WTC11 (cell line): Measurements from ENCODE around the gene CREM. TPM values are rescaled to one million over a fixed set of nuclear protein-coding genes. Genes with fewer than 3 reads are reported as not detected.

Experiments
- ATAC-seq: fragments of 200-7000 bp; cut with Tn5 transposase; 2 replicates; pipeline ENCODE4 v1.10.0; 2021; ENCODE audit warnings: mild to moderate bottlenecking, moderate library complexity
- CTCF ChIA-PET: fragments of 300-600 bp; sonication (Branson Sonifier 250); formaldehyde crosslinking; loops from one replicate; lab custom pipeline; 2021; ENCODE audit warnings: antibody characterized with exemption; lab: Charles Lee
- POLR2A ChIA-PET: fragments of 350-600 bp; sonication (Branson Sonifier 250); formaldehyde crosslinking; loops from one replicate; lab custom pipeline; 2021; ENCODE audit warnings: antibody characterized with exemption; lab: Charles Lee
- DNase-seq: peaks from one replicate; pipeline ENCODE4 v3.0.0; 2021; ENCODE audit warnings: low spot score
- H3K27ac Mint-ChIP-seq: 2 replicates; pipeline ENCODE4 v1.8.0; 2021; ENCODE audit warnings: mixed read lengths
- H3K27me3 Mint-ChIP-seq: 2 replicates; pipeline ENCODE4 v1.8.0; 2021; ENCODE audit warnings: low read depth, mild to moderate bottlenecking, moderate library complexity, mixed read lengths
- H3K36me3 Mint-ChIP-seq: 2 replicates; pipeline ENCODE4 v1.8.0; 2021; ENCODE audit warnings: mixed read lengths
- H3K4me1 Mint-ChIP-seq: 2 replicates; pipeline ENCODE4 v1.8.0; 2022; ENCODE audit warnings: mixed read lengths
- H3K4me3 Mint-ChIP-seq: 2 replicates; pipeline ENCODE4 v1.8.0; 2021; ENCODE audit warnings: mild to moderate bottlenecking, moderate library complexity, mixed read lengths
- H3K9me3 Mint-ChIP-seq: 2 replicates; pipeline ENCODE4 v1.8.0; 2021; ENCODE audit warnings: mixed read lengths
- AR ChIP-seq: fragments of 250-450 bp; sonication (Bioruptor Pico); IDR thresholded peaks from 2 replicates; pipeline ENCODE4 v1.9.0; 2021; ENCODE audit warnings: mild to moderate bottlenecking
- ESRRA ChIP-seq: sonication (generic); formaldehyde crosslinking; IDR thresholded peaks from 2 replicates; pipeline ENCODE4 v1.8.1; 2022; ENCODE audit warnings: mild to moderate bottlenecking, missing genetic modification reagents, borderline replicate concordance
- FOXJ3 ChIP-seq: sonication (generic); formaldehyde crosslinking; IDR thresholded peaks from 2 replicates; pipeline ENCODE4 v1.9.0; 2021; ENCODE audit warnings: missing genetic modification reagents, mild to moderate bottlenecking, borderline replicate concordance
- GABPB1 ChIP-seq: sonication (generic); formaldehyde crosslinking; IDR thresholded peaks from 2 replicates; pipeline ENCODE4 v1.8.1; 2023; ENCODE audit warnings: mild to moderate bottlenecking, missing genetic modification reagents
- GTF2I ChIP-seq: fragments of 250-450 bp; sonication (Bioruptor Pico); conservative IDR thresholded peaks from 2 replicates; pipeline ENCODE4 v1.4.0; 2021; ENCODE audit warnings: mild to moderate bottlenecking
- HMGXB4 ChIP-seq: sonication (generic); formaldehyde crosslinking; IDR thresholded peaks from 2 replicates; pipeline ENCODE4 v1.8.1; 2023; ENCODE audit warnings: mild to moderate bottlenecking, moderate library complexity, missing genetic modification reagents
- KAT7 ChIP-seq: sonication (generic); formaldehyde crosslinking; IDR thresholded peaks from 2 replicates; pipeline ENCODE4 v1.8.1; 2023; ENCODE audit warnings: missing genetic modification reagents, mild to moderate bottlenecking, borderline replicate concordance
- MLX ChIP-seq: sonication (generic); formaldehyde crosslinking; IDR thresholded peaks from 2 replicates; pipeline ENCODE4 v1.8.1; 2023; ENCODE audit warnings: mild to moderate bottlenecking, missing genetic modification reagents, moderate library complexity
- MXD4 ChIP-seq: fragments of 250-450 bp; sonication (Bioruptor Pico); IDR thresholded peaks from 2 replicates; pipeline ENCODE4 v1.8.0; 2021; ENCODE audit warnings: mild to moderate bottlenecking, moderate library complexity, borderline replicate concordance
- MYBL2 ChIP-seq: sonication (generic); formaldehyde crosslinking; IDR thresholded peaks from 2 replicates; pipeline ENCODE4 v1.8.1; 2023; ENCODE audit warnings: mild to moderate bottlenecking, moderate library complexity, missing genetic modification reagents
- NFYB ChIP-seq: sonication (generic); formaldehyde crosslinking; conservative IDR thresholded peaks from 2 replicates; pipeline ENCODE4 v1.8.0; 2022; ENCODE audit warnings: low read depth, missing genetic modification reagents
- NR3C1 ChIP-seq: sonication (generic); formaldehyde crosslinking; conservative IDR thresholded peaks from 2 replicates; pipeline ENCODE4 v1.8.1; 2023; ENCODE audit warnings: low read depth, mild to moderate bottlenecking, missing genetic modification reagents
- OVOL2 ChIP-seq: fragments of 250-450 bp; sonication (Bioruptor Pico); IDR thresholded peaks from 2 replicates; pipeline ENCODE4 v1.9.0; 2021; ENCODE audit warnings: mild to moderate bottlenecking, borderline replicate concordance
- SMAD4 ChIP-seq: sonication (generic); formaldehyde crosslinking; IDR thresholded peaks from 2 replicates; pipeline ENCODE4 v1.8.0; 2022; ENCODE audit warnings: mild to moderate bottlenecking, missing genetic modification reagents
- USF1 ChIP-seq: sonication (generic); formaldehyde crosslinking; IDR thresholded peaks from 2 replicates; pipeline ENCODE4 v1.8.0; 2022; ENCODE audit warnings: mild to moderate bottlenecking, missing genetic modification reagents
- USF2 ChIP-seq: sonication (generic); formaldehyde crosslinking; IDR thresholded peaks from 2 replicates; pipeline ENCODE4 v1.8.1; 2023; ENCODE audit warnings: mild to moderate bottlenecking, missing genetic modification reagents, moderate library complexity
- ZNF121 ChIP-seq: sonication (generic); formaldehyde crosslinking; IDR thresholded peaks from 2 replicates; pipeline ENCODE4 v1.8.0; 2023; ENCODE audit warnings: missing genetic modification reagents
- ZNF232 ChIP-seq: sonication (generic); formaldehyde crosslinking; IDR thresholded peaks from 2 replicates; pipeline ENCODE4 v1.8.0; 2022; ENCODE audit warnings: mild to moderate bottlenecking, missing genetic modification reagents
- ZNF416 ChIP-seq: fragments of 250-450 bp; sonication (Bioruptor Pico); IDR thresholded peaks from 2 replicates; pipeline ENCODE4 v1.9.0; 2021; ENCODE audit warnings: mild to moderate bottlenecking, inconsistent platforms
- ZNF423 ChIP-seq: fragments of 250-450 bp; sonication (Bioruptor Pico); IDR thresholded peaks from 2 replicates; pipeline ENCODE4 v2.1.2; 2022; ENCODE audit warnings: mild to moderate bottlenecking, moderate library complexity
- total RNA-seq: library from RNA; stranded (reverse); gene quantifications from 3 replicates; pipeline ENCODE4 v1.2.3, GENCODE V29; 2021

Gene CREM
- total RNA-seq, 1 experiment from 2014 or later: 23.6 TPM

- H3K27ac Mint-ChIP-seq: no peak overlapping the region
- no peaks in the 10 kb centered on the region for H3K4me1 Mint-ChIP-seq
- TF ChIP-seq ZNF121 (CRISPR knock-in tag): no peak
- TF ChIP-seq, all 79 proteins: peak for 0
- H3K36me3 Mint-ChIP-seq: no peaks in the 10 kb centered on the region
- DNase-seq (no peak), ATAC-seq (no peak)
- no peaks in the 10 kb centered on the region for H3K27me3 Mint-ChIP-seq
- no peaks in the 10 kb centered on the region for H3K9me3 Mint-ChIP-seq
- H3K4me3 Mint-ChIP-seq: no peak overlapping the region
- ChIA-PET POLR2A (no interaction called here), CTCF (interaction anchor here (1.0 to 3.7 kb wide), 8 partner anchors 77 to 444 kb away, joined by 3 to 25 read pairs (median 7); no protein-coding TSS in a partner anchor)
Measured at GRCh38 chr10:35119378-35119777, 7.3 kb upstream of the CREM start.

- Mint-ChIP-seq H3K36me3 (no peaks in the 10 kb centered on the region), H3K4me1 (peaks cover 13% of the 10 kb centered on the region), H3K27me3 (no peaks in the 10 kb centered on the region; the same call in 1 of the 2 replicates), H3K27ac (no peak overlapping the region), H3K9me3 (no peaks in the 10 kb centered on the region), H3K4me3 (no peak overlapping the region)
- POLR2A ChIA-PET: no interaction called here
- TF ChIP-seq OVOL2 (no peak), ESRRA (CRISPR knock-in tag) (no peak), HMGXB4 (CRISPR knock-in tag) (no peak), KAT7 (CRISPR knock-in tag) (no peak), NFYB (no peak), ZNF423 (no peak), MLX (no peak), USF1 (no peak), AR (CRISPR knock-in tag) (no peak), USF2 (no peak), FOXJ3 (CRISPR knock-in tag) (no peak), MXD4 (CRISPR knock-in tag) (no peak), SMAD4 (CRISPR knock-in tag) (no peak), GTF2I (CRISPR knock-in tag) (no peak), MYBL2 (no peak), ZNF416 (CRISPR knock-in tag) (no peak), NR3C1 (CRISPR knock-in tag) (no peak), ZNF232 (no peak), GABPB1 (CRISPR knock-in tag) (no peak)
- DNase-seq (no peak), ATAC-seq (no peak)
- CTCF ChIA-PET: interaction anchor here (0.9 kb wide), 1 partner anchor 71 kb away, joined by 4 read pairs; no protein-coding TSS in a partner anchor
Measured at GRCh38 chr10:35124540-35124939, 2.1 kb upstream of the CREM start.
